Measurements from ENCODE around the gene PHF14.

The PHF14 gene

GRCh38 chr7:11009631-11010030 is 36.0 kb downstream of the PHF14 start (continued):
- TF ChIP-seq ISL1 (CRISPR knock-in tag; IDR thresholded peaks at IDR 0.05): no peak
- TF ChIP-seq CSRNP3 (CRISPR knock-in tag; IDR thresholded peaks at IDR 0.05): no peak

DNA sequence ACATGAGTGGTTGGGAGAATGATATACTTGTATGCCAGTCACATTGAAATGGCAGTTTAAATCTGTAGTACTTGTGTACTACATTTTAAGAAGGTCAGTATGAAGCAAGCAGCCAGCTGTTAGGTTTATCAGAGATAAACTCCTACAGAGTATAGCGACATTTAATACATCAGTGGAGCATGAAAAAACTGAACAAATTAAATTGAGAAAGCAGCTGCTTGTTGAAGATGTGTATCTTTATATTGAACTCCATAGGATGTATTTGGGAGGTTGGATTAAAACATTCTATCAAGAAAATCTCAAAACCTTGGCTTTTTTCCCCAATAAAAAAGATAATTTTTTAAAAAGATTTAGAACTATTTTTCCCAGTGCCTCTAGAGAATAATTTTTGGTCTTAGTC is 47.8 kb downstream of the PHF14 start:
- TF ChIP-seq CSRNP3 (CRISPR knock-in tag; IDR thresholded peaks at IDR 0.05) (no peak), TSHZ2 (CRISPR knock-in tag; IDR thresholded peaks at IDR 0.05) (0 out of 2 replicates have a peak, but pooled peaks have one; percentile 3), GLIS3 (CRISPR knock-in tag; IDR thresholded peaks at IDR 0.05) (no peak)
- ATAC-seq: no peak

- ATAC-seq: peak; percentile 93
- TF ChIP-seq, protein P1, sequence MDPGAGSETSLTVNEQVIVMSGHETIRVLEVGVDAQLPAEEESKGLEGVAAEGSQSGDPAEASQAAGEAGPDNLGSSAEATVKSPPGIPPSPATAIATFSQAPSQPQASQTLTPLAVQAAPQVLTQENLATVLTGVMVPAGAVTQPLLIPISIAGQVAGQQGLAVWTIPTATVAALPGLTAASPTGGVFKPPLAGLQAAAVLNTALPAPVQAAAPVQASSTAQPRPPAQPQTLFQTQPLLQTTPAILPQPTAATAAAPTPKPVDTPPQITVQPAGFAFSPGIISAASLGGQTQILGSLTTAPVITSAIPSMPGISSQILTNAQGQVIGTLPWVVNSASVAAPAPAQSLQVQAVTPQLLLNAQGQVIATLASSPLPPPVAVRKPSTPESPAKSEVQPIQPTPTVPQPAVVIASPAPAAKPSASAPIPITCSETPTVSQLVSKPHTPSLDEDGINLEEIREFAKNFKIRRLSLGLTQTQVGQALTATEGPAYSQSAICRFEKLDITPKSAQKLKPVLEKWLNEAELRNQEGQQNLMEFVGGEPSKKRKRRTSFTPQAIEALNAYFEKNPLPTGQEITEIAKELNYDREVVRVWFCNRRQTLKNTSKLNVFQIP (CRISPR knock-in tag; IDR thresholded peaks at IDR 0.05; ENCODE audit: borderline replicate concordance, low read depth): peak; percentile 78; the same call in 1 of the 2 replicates
- peak; percentile 85 for TF ChIP-seq CSRNP3 (CRISPR knock-in tag; IDR thresholded peaks at IDR 0.05)
- TF ChIP-seq ISL1 (CRISPR knock-in tag; IDR thresholded peaks at IDR 0.05): peak; percentile 84
- TF ChIP-seq GLIS3 (CRISPR knock-in tag; IDR thresholded peaks at IDR 0.05): peak; percentile 48; the same call in 1 of the 2 replicates
- TF ChIP-seq ARNTL (CRISPR knock-in tag; IDR thresholded peaks at IDR 0.05; ENCODE audit: borderline replicate concordance, low read depth): no peak
- TF ChIP-seq TCF4 (CRISPR knock-in tag; IDR thresholded peaks at IDR 0.05; ENCODE audit: borderline replicate concordance): peak; percentile 97
- no peak for TF ChIP-seq TOX (CRISPR knock-in tag; IDR thresholded peaks at IDR 0.05; ENCODE audit: borderline replicate concordance)
- no peak; the same call in 1 of the 2 replicates for TF ChIP-seq ZNF70 (CRISPR knock-in tag; IDR thresholded peaks at IDR 0.05)
- no peak for TF ChIP-seq OSR1 (CRISPR knock-in tag; IDR thresholded peaks at IDR 0.05)
- TF ChIP-seq, protein P2, sequence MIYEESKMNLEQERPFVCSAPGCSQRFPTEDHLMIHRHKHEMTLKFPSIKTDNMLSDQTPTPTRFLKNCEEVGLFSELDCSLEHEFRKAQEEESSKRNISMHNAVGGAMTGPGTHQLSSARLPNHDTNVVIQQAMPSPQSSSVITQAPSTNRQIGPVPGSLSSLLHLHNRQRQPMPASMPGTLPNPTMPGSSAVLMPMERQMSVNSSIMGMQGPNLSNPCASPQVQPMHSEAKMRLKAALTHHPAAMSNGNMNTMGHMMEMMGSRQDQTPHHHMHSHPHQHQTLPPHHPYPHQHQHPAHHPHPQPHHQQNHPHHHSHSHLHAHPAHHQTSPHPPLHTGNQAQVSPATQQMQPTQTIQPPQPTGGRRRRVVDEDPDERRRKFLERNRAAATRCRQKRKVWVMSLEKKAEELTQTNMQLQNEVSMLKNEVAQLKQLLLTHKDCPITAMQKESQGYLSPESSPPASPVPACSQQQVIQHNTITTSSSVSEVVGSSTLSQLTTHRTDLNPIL (CRISPR knock-in tag; IDR thresholded peaks at IDR 0.05; ENCODE audit: low read depth): peak; percentile 67; the same call in 1 of the 2 replicates
- no peak for TF ChIP-seq RARB (CRISPR knock-in tag; IDR thresholded peaks at IDR 0.05)
- no peak for TF ChIP-seq ZFP30 (CRISPR knock-in tag; IDR thresholded peaks at IDR 0.05)
- TF ChIP-seq ZNF565 (CRISPR knock-in tag; conservative IDR thresholded peaks at IDR 0.05; ENCODE audit: low read depth): no peak
- TF ChIP-seq PPARA (CRISPR knock-in tag; IDR thresholded peaks at IDR 0.05; ENCODE audit: borderline replicate concordance): no peak
- peak; percentile 48; the same call in 1 of the 2 replicates for TF ChIP-seq ZNF8 (CRISPR knock-in tag; IDR thresholded peaks at IDR 0.05)
- 0 out of 2 replicates have a peak, but pooled peaks have one; percentile 11 for TF ChIP-seq ZC3H10 (CRISPR knock-in tag; IDR thresholded peaks at IDR 0.05)
- TF ChIP-seq BACH2 (CRISPR knock-in tag; IDR thresholded peaks at IDR 0.05; ENCODE audit: borderline replicate concordance): no peak
- TF ChIP-seq TSHZ2 (CRISPR knock-in tag; IDR thresholded peaks at IDR 0.05): peak; percentile 93
- peak; percentile 54; the same call in 1 of the 2 replicates for TF ChIP-seq ESRRG (CRISPR knock-in tag; IDR thresholded peaks at IDR 0.05)
- TF ChIP-seq ZFP3 (CRISPR knock-in tag; IDR thresholded peaks at IDR 0.05): no peak
- peak; percentile 87 for TF ChIP-seq SNAI2 (CRISPR knock-in tag; IDR thresholded peaks at IDR 0.05)
These were observed 53.0 kb downstream of the PHF14 start for GRCh38 chr7:11026452-11027359.
